ENCODE results near the gene KLF17. TPM values are rescaled to one million over a fixed set of nuclear protein-coding genes. Genes with fewer than 3 reads are reported as not detected.

Gene KLF17
- total RNA-seq, 1 donor from 2014 or later, result not detected

GRCh38 chr1:44090429-44091252, 28.0 kb upstream of the KLF17 start:
- no peak for DNase-seq (ENCODE audit: low spot score)
- intact Hi-C loops (cut with micrococcal nuclease), result no loop called here
- Mint-ChIP-seq H3K4me1 (ENCODE audit: low read depth) (no peaks in the 10 kb centered on the region), H3K9me3 (no peaks in the 10 kb centered on the region), H3K36me3 (ENCODE audit: low read depth) (no peaks in the 10 kb centered on the region), H3K4me3 (ENCODE audit: low read depth) (no peak overlapping the region), H3K27me3 (ENCODE audit: low read depth) (peaks cover 9% of the 10 kb centered on the region), H3K27ac (no peak overlapping the region)

GRCh38 chr1:44094047-44094446, 24.6 kb upstream of the KLF17 start:
- DNase-seq (ENCODE audit: low spot score), result no peak
- Mint-ChIP-seq H3K4me1 (ENCODE audit: low read depth) (no peaks in the 10 kb centered on the region), H3K4me3 (ENCODE audit: low read depth) (no peak overlapping the region), H3K9me3 (no peaks in the 10 kb centered on the region), H3K36me3 (ENCODE audit: low read depth) (no peaks in the 10 kb centered on the region), H3K27me3 (ENCODE audit: low read depth) (peaks cover 9% of the 10 kb centered on the region), H3K27ac (no peak overlapping the region)
- intact Hi-C loops (cut with micrococcal nuclease), result no loop called here

- no peaks in the 10 kb centered on the region for H3K4me1 Mint-ChIP-seq (ENCODE audit: low read depth)
- H3K9me3 Mint-ChIP-seq, result no peaks in the 10 kb centered on the region
- peaks cover 4% of the 10 kb centered on the region for H3K27me3 Mint-ChIP-seq (ENCODE audit: low read depth)
- no peak overlapping the region for H3K4me3 Mint-ChIP-seq (ENCODE audit: low read depth)
- H3K36me3 Mint-ChIP-seq (ENCODE audit: low read depth), result no peaks in the 10 kb centered on the region
- DNase-seq (ENCODE audit: low spot score), result no peak
- H3K27ac Mint-ChIP-seq, result no peak overlapping the region
- intact Hi-C loops (cut with micrococcal nuclease), result no loop called here
Observed at GRCh38 chr1:44100183-44100868, 18.3 kb upstream of the KLF17 start.

- no peak overlapping the region for H3K4me3 Mint-ChIP-seq (ENCODE audit: low read depth)
- H3K27me3 Mint-ChIP-seq (ENCODE audit: low read depth), result peaks cover 6% of the 10 kb centered on the region
- H3K4me1 Mint-ChIP-seq (ENCODE audit: low read depth), result no peaks in the 10 kb centered on the region
- no peaks in the 10 kb centered on the region for H3K9me3 Mint-ChIP-seq
- H3K36me3 Mint-ChIP-seq (ENCODE audit: low read depth), result no peaks in the 10 kb centered on the region
- intact Hi-C loops (cut with micrococcal nuclease), result no loop called here
- H3K27ac Mint-ChIP-seq, result no peak overlapping the region
- DNase-seq (ENCODE audit: low spot score), result no peak
Observed at GRCh38 chr1:44101328-44101727, 17.3 kb upstream of the KLF17 start.

- intact Hi-C loops (cut with micrococcal nuclease), result no loop called here
- Mint-ChIP-seq H3K4me3 (ENCODE audit: low read depth) (no peak overlapping the region), H3K9me3 (no peaks in the 10 kb centered on the region), H3K4me1 (ENCODE audit: low read depth) (no peaks in the 10 kb centered on the region), H3K36me3 (ENCODE audit: low read depth) (no peaks in the 10 kb centered on the region), H3K27me3 (ENCODE audit: low read depth) (peaks cover 15% of the 10 kb centered on the region), H3K27ac (no peak overlapping the region)
- DNase-seq (ENCODE audit: low spot score), result no peak
Observed at GRCh38 chr1:44103270-44104131, 15.1 kb upstream of the KLF17 start.

- Mint-ChIP-seq H3K4me3 (ENCODE audit: low read depth) (no peak overlapping the region), H3K4me1 (ENCODE audit: low read depth) (no peaks in the 10 kb centered on the region), H3K36me3 (ENCODE audit: low read depth) (no peaks in the 10 kb centered on the region), H3K9me3 (no peaks in the 10 kb centered on the region), H3K27ac (no peak overlapping the region), H3K27me3 (ENCODE audit: low read depth) (peaks cover 17% of the 10 kb centered on the region)
- no peak for DNase-seq (ENCODE audit: low spot score)
- intact Hi-C loops (cut with micrococcal nuclease), result no loop called here
Observed at GRCh38 chr1:44105810-44106209, 12.8 kb upstream of the KLF17 start.

- Mint-ChIP-seq H3K4me3 (ENCODE audit: low read depth) (no peak overlapping the region), H3K9me3 (no peaks in the 10 kb centered on the region), H3K27ac (no peak overlapping the region), H3K4me1 (ENCODE audit: low read depth) (no peaks in the 10 kb centered on the region), H3K27me3 (ENCODE audit: low read depth) (peaks cover 20% of the 10 kb centered on the region), H3K36me3 (ENCODE audit: low read depth) (no peaks in the 10 kb centered on the region)
- DNase-seq (ENCODE audit: low spot score), result no peak
- intact Hi-C loops (cut with micrococcal nuclease), result no loop called here
Observed at GRCh38 chr1:44108241-44108640, 10.4 kb upstream of the KLF17 start.

- intact Hi-C loops (cut with micrococcal nuclease), result no loop called here
- H3K4me1 Mint-ChIP-seq (ENCODE audit: low read depth), result no peaks in the 10 kb centered on the region
- no peaks in the 10 kb centered on the region for H3K9me3 Mint-ChIP-seq
- no peaks in the 10 kb centered on the region for H3K36me3 Mint-ChIP-seq (ENCODE audit: low read depth)
- DNase-seq (ENCODE audit: low spot score), result no peak
- H3K4me3 Mint-ChIP-seq (ENCODE audit: low read depth), result no peak overlapping the region
- H3K27ac Mint-ChIP-seq, result no peak overlapping the region
- H3K27me3 Mint-ChIP-seq (ENCODE audit: low read depth), result peaks cover 23% of the 10 kb centered on the region
Observed at GRCh38 chr1:44108971-44109370, 9.7 kb upstream of the KLF17 start.

- H3K9me3 Mint-ChIP-seq, result no peaks in the 10 kb centered on the region
- no peaks in the 10 kb centered on the region for H3K36me3 Mint-ChIP-seq (ENCODE audit: low read depth)
- no peaks in the 10 kb centered on the region for H3K4me1 Mint-ChIP-seq (ENCODE audit: low read depth)
- DNase-seq (ENCODE audit: low spot score), result no peak
- H3K4me3 Mint-ChIP-seq (ENCODE audit: low read depth), result no peak overlapping the region
- H3K27ac Mint-ChIP-seq, result no peak overlapping the region
- H3K27me3 Mint-ChIP-seq (ENCODE audit: low read depth), result peaks cover 22% of the 10 kb centered on the region
- intact Hi-C loops (cut with micrococcal nuclease), result no loop called here
Observed at GRCh38 chr1:44110916-44111315, 7.7 kb upstream of the KLF17 start.

- no peaks in the 10 kb centered on the region for H3K9me3 Mint-ChIP-seq
- no peak for DNase-seq (ENCODE audit: low spot score)
- H3K27ac Mint-ChIP-seq, result no peak overlapping the region
- H3K27me3 Mint-ChIP-seq (ENCODE audit: low read depth), result peaks cover 16% of the 10 kb centered on the region
- intact Hi-C loops (cut with micrococcal nuclease), result no loop called here
- H3K36me3 Mint-ChIP-seq (ENCODE audit: low read depth), result no peaks in the 10 kb centered on the region
- no peaks in the 10 kb centered on the region for H3K4me1 Mint-ChIP-seq (ENCODE audit: low read depth)
- no peak overlapping the region for H3K4me3 Mint-ChIP-seq (ENCODE audit: low read depth)
Observed at GRCh38 chr1:44111861-44112260, 6.8 kb upstream of the KLF17 start.

- Mint-ChIP-seq H3K9me3 (no peaks in the 10 kb centered on the region), H3K4me3 (ENCODE audit: low read depth) (no peak overlapping the region)
Observed at GRCh38 chr1:44112486-44112885, 6.1 kb upstream of the KLF17 start.

GRCh38 chr1:44113095-44113609, 5.5 kb upstream of the KLF17 start:
- Mint-ChIP-seq H3K27ac (no peak overlapping the region), H3K36me3 (ENCODE audit: low read depth) (no peaks in the 10 kb centered on the region), H3K9me3 (no peaks in the 10 kb centered on the region), H3K27me3 (ENCODE audit: low read depth) (peaks cover 13% of the 10 kb centered on the region), H3K4me1 (ENCODE audit: low read depth) (no peaks in the 10 kb centered on the region), H3K4me3 (ENCODE audit: low read depth) (no peak overlapping the region)
- intact Hi-C loops (cut with micrococcal nuclease), result no loop called here
- no peak for DNase-seq (ENCODE audit: low spot score)

More at GRCh38 chr1:44112486-44112885, 6.1 kb upstream of the KLF17 start:
- no peak for DNase-seq (ENCODE audit: low spot score)
- H3K4me1 Mint-ChIP-seq (ENCODE audit: low read depth), result no peaks in the 10 kb centered on the region
- intact Hi-C loops (cut with micrococcal nuclease), result no loop called here
- H3K27me3 Mint-ChIP-seq (ENCODE audit: low read depth), result peaks cover 16% of the 10 kb centered on the region
- H3K27ac Mint-ChIP-seq, result no peak overlapping the region
- no peaks in the 10 kb centered on the region for H3K36me3 Mint-ChIP-seq (ENCODE audit: low read depth)
